GM13977 (cell line): ENCODE results near the gene RBM14.

Source experiments
- DNase-seq: peaks from one replicate; pipeline ENCODE4 v3.0.0; 2012; ENCODE audit warnings: low spot score
- in situ Hi-C: fragments of 300-500 bp; cut with MboI; formaldehyde crosslinking; loops from one replicate; pipeline ENCODE4 v1.12.0; 2022; ENCODE audit warnings: low sequenced_read_pairs, low pct_unique_long_range_greater_than_20kb, mixed read lengths, inconsistent platforms; ENCODE audit not compliant: unreplicated experiment
- TF ChIP-seq, protein P1 (sequence below): IDR thresholded peaks from 2 replicates; pipeline ENCODE4 v1.5.1; 2012; ENCODE audit warnings: mild to moderate bottlenecking, control low read depth; ENCODE audit not compliant: insufficient read depth; ENCODE audit errors: extremely low read depth, missing control alignments

Gene RBM14

DNA sequence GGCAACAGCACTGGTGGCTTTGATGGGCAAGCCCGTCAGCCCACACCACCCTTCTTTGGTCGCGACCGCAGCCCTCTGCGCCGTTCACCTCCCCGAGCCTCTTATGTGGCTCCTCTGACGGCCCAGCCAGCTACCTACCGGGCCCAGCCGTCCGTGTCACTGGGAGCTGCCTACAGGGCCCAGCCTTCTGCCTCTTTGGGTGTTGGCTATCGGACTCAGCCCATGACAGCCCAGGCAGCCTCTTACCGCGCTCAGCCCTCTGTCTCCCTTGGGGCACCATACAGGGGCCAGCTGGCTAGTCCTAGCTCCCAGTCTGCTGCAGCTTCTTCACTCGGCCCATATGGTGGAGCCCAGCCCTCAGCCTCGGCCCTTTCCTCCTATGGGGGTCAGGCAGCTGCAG is 8.0 kb downstream of the RBM14 start:
- no peak for DNase-seq
- in situ Hi-C loops = no loop called here
- TF ChIP-seq, protein P1, sequence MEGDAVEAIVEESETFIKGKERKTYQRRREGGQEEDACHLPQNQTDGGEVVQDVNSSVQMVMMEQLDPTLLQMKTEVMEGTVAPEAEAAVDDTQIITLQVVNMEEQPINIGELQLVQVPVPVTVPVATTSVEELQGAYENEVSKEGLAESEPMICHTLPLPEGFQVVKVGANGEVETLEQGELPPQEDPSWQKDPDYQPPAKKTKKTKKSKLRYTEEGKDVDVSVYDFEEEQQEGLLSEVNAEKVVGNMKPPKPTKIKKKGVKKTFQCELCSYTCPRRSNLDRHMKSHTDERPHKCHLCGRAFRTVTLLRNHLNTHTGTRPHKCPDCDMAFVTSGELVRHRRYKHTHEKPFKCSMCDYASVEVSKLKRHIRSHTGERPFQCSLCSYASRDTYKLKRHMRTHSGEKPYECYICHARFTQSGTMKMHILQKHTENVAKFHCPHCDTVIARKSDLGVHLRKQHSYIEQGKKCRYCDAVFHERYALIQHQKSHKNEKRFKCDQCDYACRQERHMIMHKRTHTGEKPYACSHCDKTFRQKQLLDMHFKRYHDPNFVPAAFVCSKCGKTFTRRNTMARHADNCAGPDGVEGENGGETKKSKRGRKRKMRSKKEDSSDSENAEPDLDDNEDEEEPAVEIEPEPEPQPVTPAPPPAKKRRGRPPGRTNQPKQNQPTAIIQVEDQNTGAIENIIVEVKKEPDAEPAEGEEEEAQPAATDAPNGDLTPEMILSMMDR = no peak

DNA sequence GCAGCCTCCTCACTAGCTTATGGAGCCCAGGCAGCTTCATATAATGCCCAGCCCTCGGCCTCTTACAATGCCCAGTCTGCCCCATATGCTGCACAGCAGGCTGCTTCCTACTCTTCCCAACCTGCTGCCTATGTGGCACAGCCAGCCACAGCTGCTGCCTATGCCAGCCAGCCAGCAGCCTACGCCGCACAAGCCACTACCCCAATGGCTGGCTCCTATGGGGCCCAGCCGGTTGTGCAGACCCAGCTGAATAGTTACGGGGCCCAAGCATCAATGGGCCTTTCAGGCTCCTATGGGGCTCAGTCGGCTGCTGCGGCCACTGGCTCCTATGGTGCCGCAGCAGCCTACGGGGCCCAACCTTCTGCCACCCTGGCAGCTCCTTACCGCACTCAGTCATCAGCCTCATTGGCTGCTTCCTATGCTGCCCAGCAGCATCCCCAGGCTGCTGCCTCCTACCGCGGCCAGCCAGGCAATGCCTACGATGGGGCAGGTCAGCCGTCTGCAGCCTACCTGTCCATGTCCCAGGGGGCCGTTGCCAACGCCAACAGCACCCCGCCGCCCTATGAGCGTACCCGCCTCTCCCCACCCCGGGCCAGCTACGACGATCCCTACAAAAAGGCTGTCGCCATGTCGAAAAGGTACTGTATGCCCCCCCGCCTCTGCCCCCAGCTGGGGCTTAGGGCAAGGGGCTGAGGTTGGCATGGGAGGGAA is 8.8 kb downstream of the RBM14 start:
- no peak for DNase-seq
- in situ Hi-C loops = no loop called here
- TF ChIP-seq, protein P1 = no peak

DNA sequence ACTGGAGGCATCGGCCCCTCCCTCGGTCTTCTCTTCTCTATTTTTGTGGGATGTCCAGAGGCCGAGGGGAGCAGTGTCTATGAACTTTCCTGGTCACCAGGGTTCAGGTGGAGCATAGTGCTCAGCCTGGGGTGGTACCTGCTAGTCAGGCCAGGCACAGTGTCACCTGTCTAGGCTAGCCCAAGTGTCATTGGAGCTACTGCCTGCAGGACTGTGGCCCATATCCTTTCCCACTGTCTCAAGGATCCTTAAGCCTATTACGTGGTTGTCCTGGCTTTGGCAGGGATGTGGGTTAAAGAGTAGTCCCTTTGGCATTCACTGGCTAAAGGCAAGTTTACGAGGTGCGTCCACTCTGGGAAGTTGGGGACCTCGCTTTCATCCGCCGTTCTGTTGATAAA is 9.3 kb downstream of the RBM14 start:
- in situ Hi-C loops = no loop called here
- no peak for DNase-seq
- TF ChIP-seq, protein P1 = no peak

DNA sequence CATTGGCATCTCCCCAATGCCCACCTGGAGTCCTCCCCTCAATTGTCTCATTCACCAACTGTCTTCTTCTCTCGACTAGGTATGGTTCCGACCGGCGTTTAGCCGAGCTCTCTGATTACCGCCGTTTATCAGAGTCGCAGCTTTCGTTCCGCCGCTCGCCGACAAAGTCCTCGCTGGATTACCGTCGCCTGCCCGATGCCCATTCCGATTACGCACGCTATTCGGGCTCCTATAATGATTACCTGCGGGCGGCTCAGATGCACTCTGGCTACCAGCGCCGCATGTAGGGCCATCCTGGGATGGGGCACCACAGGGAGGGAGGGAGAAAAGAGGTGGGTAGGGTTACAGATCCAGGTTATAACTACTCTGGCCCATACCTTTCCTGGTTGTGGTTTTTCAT is 10.0 kb downstream of the RBM14 start:
- no peak for DNase-seq
- in situ Hi-C loops = no loop called here
- TF ChIP-seq, protein P1 = no peak

DNA sequence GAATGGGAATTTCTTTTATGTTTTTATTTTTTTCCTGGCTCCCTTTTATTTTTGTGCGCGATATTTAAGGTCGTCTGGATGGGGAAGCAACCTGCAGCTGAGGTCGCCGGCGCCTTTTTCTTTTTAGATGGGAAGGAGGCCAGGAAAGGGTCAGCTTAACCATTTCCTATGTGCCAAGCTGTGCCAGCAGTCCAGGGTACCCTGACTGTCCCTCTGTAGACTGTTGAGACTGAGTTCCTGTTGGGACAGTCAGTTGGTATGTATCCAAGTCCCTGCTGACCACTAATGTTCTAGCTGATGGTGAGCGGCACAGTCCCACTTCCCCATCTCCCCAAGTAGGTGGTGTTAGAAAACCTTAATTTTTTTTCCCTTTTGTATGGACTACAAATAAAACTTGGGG is 10.5 kb downstream of the RBM14 start:
- DNase-seq = no peak
- TF ChIP-seq, protein P1 = no peak
- in situ Hi-C loops = no loop called here

DNA sequence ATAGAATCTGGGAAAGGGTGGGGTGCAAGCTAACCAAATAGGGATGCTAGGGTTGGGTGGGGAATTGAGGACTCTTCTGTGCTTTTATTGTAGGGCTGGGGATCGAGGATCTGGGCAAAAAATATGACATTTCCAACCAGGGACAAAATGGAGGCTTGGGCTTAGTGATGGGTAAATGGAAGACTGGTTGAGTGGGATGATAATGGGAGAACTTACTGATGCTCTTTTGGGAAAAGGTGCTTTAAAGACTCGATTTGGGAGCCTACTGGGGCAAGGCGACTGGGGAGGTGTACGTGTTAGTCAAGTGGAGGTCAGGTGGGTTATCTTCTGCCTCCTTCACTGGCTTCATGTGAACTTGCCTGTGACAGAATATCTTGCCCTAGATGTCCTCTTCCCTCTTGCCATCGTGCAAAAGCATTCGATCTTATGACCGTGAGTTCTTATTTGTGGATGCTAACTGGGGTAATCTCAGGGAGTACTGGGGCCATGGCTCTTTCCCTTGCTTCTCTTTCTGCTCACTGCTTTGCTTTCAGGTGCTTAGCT is 11.7 kb downstream of the RBM14 start:
- DNase-seq = no peak
- in situ Hi-C loops = no loop called here

More for the DNA sequence above, 11.7 kb downstream of the RBM14 start:
- TF ChIP-seq, protein P1 = no peak
